Type B pancreatic cell (in vitro differentiated cells): Measurements from ENCODE around the gene SDK2. TPM values are rescaled to one million over a fixed set of nuclear protein-coding genes. Genes with fewer than 3 reads are reported as not detected.
A peak's percentile ranks its signal among the peaks of the same experiment; 100 is the strongest.

Experiments
- DNase-seq: peaks from one replicate; pipeline ENCODE4 v3.0.0; 2021; ENCODE audit warnings: mixed read lengths; ENCODE audit not compliant: unreplicated experiment; ENCODE audit errors: extremely low spot score
- H3K27ac Mint-ChIP-seq: 2 replicates; pipeline ENCODE4 v1.8.0; 2021; ENCODE audit warnings: mild to moderate bottlenecking, mixed read lengths
- H3K27me3 Mint-ChIP-seq: 2 replicates; pipeline ENCODE4 v1.8.0; 2021; ENCODE audit warnings: mixed read lengths
- H3K36me3 Mint-ChIP-seq: 2 replicates; pipeline ENCODE4 v1.8.0; 2021; ENCODE audit warnings: mixed read lengths
- H3K4me1 Mint-ChIP-seq: one replicate; pipeline ENCODE4 v1.8.0; 2021; ENCODE audit warnings: mixed read lengths; ENCODE audit not compliant: unreplicated experiment
- H3K4me3 Mint-ChIP-seq: 2 replicates; pipeline ENCODE4 v1.8.0; 2021; ENCODE audit warnings: mild to moderate bottlenecking, mixed read lengths
- H3K9me3 Mint-ChIP-seq: 2 replicates; pipeline ENCODE4 v1.8.0; 2021; ENCODE audit warnings: mixed read lengths
- total RNA-seq: library from RNA; stranded (reverse); gene quantifications from 2 replicates; pipeline ENCODE4 v1.2.1, GENCODE V29; 2021; ENCODE audit warnings: low replicate concordance
- TF ChIP-seq, protein P1 (sequence below): fragments of 200-600 bp; sonication (generic); conservative IDR thresholded peaks from 2 replicates; pipeline ENCODE4 v1.5.0; 2021; ENCODE audit warnings: antibody characterized with exemption, mild to moderate bottlenecking

Gene SDK2
- total RNA-seq, 1 donor from 2014 or later, result 47.3 TPM

- Mint-ChIP-seq H3K4me3 (peak overlapping the region; percentile 32), H3K36me3 (peaks cover 5% of the 10 kb centered on the region), H3K9me3 (no peaks in the 10 kb centered on the region), H3K4me1 (peaks cover 16% of the 10 kb centered on the region), H3K27ac (peak overlapping the region; percentile 63), H3K27me3 (no peaks in the 10 kb centered on the region)
- TF ChIP-seq, protein P1, sequence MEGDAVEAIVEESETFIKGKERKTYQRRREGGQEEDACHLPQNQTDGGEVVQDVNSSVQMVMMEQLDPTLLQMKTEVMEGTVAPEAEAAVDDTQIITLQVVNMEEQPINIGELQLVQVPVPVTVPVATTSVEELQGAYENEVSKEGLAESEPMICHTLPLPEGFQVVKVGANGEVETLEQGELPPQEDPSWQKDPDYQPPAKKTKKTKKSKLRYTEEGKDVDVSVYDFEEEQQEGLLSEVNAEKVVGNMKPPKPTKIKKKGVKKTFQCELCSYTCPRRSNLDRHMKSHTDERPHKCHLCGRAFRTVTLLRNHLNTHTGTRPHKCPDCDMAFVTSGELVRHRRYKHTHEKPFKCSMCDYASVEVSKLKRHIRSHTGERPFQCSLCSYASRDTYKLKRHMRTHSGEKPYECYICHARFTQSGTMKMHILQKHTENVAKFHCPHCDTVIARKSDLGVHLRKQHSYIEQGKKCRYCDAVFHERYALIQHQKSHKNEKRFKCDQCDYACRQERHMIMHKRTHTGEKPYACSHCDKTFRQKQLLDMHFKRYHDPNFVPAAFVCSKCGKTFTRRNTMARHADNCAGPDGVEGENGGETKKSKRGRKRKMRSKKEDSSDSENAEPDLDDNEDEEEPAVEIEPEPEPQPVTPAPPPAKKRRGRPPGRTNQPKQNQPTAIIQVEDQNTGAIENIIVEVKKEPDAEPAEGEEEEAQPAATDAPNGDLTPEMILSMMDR, result no peak
- DNase-seq, result no peak
Measured at GRCh38 chr17:73411313-73411747, 232.9 kb downstream of the SDK2 start.

- TF ChIP-seq, protein P1, result no peak
- no peak for DNase-seq
- Mint-ChIP-seq H3K9me3 (no peaks in the 10 kb centered on the region), H3K4me1 (peaks cover 16% of the 10 kb centered on the region), H3K4me3 (peak overlapping the region; percentile 26), H3K27ac (peak overlapping the region; percentile 63), H3K27me3 (no peaks in the 10 kb centered on the region), H3K36me3 (peaks cover 5% of the 10 kb centered on the region)
Measured at GRCh38 chr17:73410586-73411312, 233.5 kb downstream of the SDK2 start.

GRCh38 chr17:73404246-73404645, 240.0 kb downstream of the SDK2 start:
- H3K36me3 Mint-ChIP-seq, result no peaks in the 10 kb centered on the region
- no peaks in the 10 kb centered on the region for H3K4me1 Mint-ChIP-seq
- no peaks in the 10 kb centered on the region for H3K9me3 Mint-ChIP-seq
- DNase-seq, result no peak
- TF ChIP-seq, protein P1, result no peak
- no peak overlapping the region for H3K27ac Mint-ChIP-seq
- no peak overlapping the region for H3K4me3 Mint-ChIP-seq
- H3K27me3 Mint-ChIP-seq, result no peaks in the 10 kb centered on the region

- Mint-ChIP-seq H3K4me3 (no peak overlapping the region), H3K27ac (no peak overlapping the region), H3K4me1 (no peaks in the 10 kb centered on the region), H3K27me3 (no peaks in the 10 kb centered on the region), H3K36me3 (no peaks in the 10 kb centered on the region), H3K9me3 (no peaks in the 10 kb centered on the region)
- DNase-seq, result no peak
- TF ChIP-seq, protein P1, result no peak
Measured at GRCh38 chr17:73402466-73402865, 241.8 kb downstream of the SDK2 start.

DNA sequence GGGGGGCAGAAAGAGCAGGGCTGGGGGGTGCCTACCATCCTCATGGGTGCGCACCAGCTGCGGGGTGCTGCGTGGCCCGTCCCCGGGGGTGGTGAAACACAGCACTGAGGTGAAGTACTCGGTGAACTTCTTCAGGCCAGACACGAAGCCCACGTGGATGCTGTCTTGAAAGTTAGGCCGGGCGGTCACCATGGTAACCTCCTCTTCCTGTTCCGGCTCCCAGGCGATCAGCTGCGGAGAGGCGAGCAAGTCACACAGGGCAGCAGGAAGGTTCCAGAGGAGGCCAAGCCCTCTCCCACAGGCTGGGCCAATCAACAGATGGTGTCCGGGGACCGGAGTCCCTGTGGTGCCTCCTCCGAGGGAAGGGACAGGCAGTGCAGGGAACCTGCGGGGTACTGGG, 242.3 kb downstream of the SDK2 start:
- Mint-ChIP-seq H3K9me3 (no peaks in the 10 kb centered on the region), H3K4me3 (no peak overlapping the region), H3K36me3 (no peaks in the 10 kb centered on the region), H3K27ac (no peak overlapping the region), H3K27me3 (no peaks in the 10 kb centered on the region), H3K4me1 (peaks cover 3% of the 10 kb centered on the region)
- TF ChIP-seq, protein P1, result no peak
- DNase-seq, result no peak
